Type B pancreatic cell (in vitro differentiated cells): ENCODE data around the gene MAPRE2. TPM values are rescaled to one million over a fixed set of nuclear protein-coding genes. Genes with fewer than 3 reads are reported as not detected.

ENCODE experiments used
- DNase-seq: peaks from one replicate; pipeline ENCODE4 v3.0.0; 2021; ENCODE audit warnings: mixed read lengths; ENCODE audit not compliant: unreplicated experiment; ENCODE audit errors: extremely low spot score
- H3K27ac Mint-ChIP-seq: 2 replicates; pipeline ENCODE4 v1.8.0; 2021; ENCODE audit warnings: mild to moderate bottlenecking, mixed read lengths
- H3K27me3 Mint-ChIP-seq: 2 replicates; pipeline ENCODE4 v1.8.0; 2021; ENCODE audit warnings: mixed read lengths
- H3K36me3 Mint-ChIP-seq: 2 replicates; pipeline ENCODE4 v1.8.0; 2021; ENCODE audit warnings: mixed read lengths
- H3K4me1 Mint-ChIP-seq: one replicate; pipeline ENCODE4 v1.8.0; 2021; ENCODE audit warnings: mixed read lengths; ENCODE audit not compliant: unreplicated experiment
- H3K4me3 Mint-ChIP-seq: 2 replicates; pipeline ENCODE4 v1.8.0; 2021; ENCODE audit warnings: mild to moderate bottlenecking, mixed read lengths
- H3K9me3 Mint-ChIP-seq: 2 replicates; pipeline ENCODE4 v1.8.0; 2021; ENCODE audit warnings: mixed read lengths
- CTCF ChIP-seq: fragments of 200-600 bp; sonication (generic); conservative IDR thresholded peaks from 2 replicates; pipeline ENCODE4 v1.5.0; 2021; ENCODE audit warnings: antibody characterized with exemption, mild to moderate bottlenecking
- total RNA-seq: library from RNA; stranded (reverse); gene quantifications from 2 replicates; pipeline ENCODE4 v1.2.1, GENCODE V29; 2021; ENCODE audit warnings: low replicate concordance

The MAPRE2 gene
- total RNA-seq, 1 donor from 2014 or later, result 28.0 TPM

- no peaks in the 10 kb centered on the region for H3K9me3 Mint-ChIP-seq
- TF ChIP-seq CTCF, result no peak
- H3K27me3 Mint-ChIP-seq, result no peaks in the 10 kb centered on the region
- no peak overlapping the region for H3K27ac Mint-ChIP-seq
- peaks cover 4% of the 10 kb centered on the region for H3K36me3 Mint-ChIP-seq
- H3K4me1 Mint-ChIP-seq, result no peaks in the 10 kb centered on the region
- DNase-seq, result no peak
- no peak overlapping the region for H3K4me3 Mint-ChIP-seq
Measured at GRCh38 chr18:35089891-35090550, 48.8 kb downstream of the MAPRE2 start.

- no peak overlapping the region for H3K4me3 Mint-ChIP-seq
- TF ChIP-seq CTCF, result no peak
- DNase-seq, result no peak
- peaks cover 4% of the 10 kb centered on the region for H3K36me3 Mint-ChIP-seq
- no peaks in the 10 kb centered on the region for H3K4me1 Mint-ChIP-seq
- H3K27ac Mint-ChIP-seq, result no peak overlapping the region
- no peaks in the 10 kb centered on the region for H3K27me3 Mint-ChIP-seq
- H3K9me3 Mint-ChIP-seq, result no peaks in the 10 kb centered on the region
Measured at GRCh38 chr18:35091841-35092240, 50.6 kb downstream of the MAPRE2 start.

GRCh38 chr18:35095983-35096676, 54.9 kb downstream of the MAPRE2 start:
- H3K27ac Mint-ChIP-seq, result no peak overlapping the region
- H3K27me3 Mint-ChIP-seq, result no peaks in the 10 kb centered on the region
- H3K4me1 Mint-ChIP-seq, result no peaks in the 10 kb centered on the region
- H3K36me3 Mint-ChIP-seq, result no peaks in the 10 kb centered on the region
- no peak for DNase-seq
- no peaks in the 10 kb centered on the region for H3K9me3 Mint-ChIP-seq
- H3K4me3 Mint-ChIP-seq, result no peak overlapping the region
- TF ChIP-seq CTCF, result no peak

GRCh38 chr18:35096677-35097011, 55.4 kb downstream of the MAPRE2 start:
- no peak overlapping the region for H3K4me3 Mint-ChIP-seq
- peaks cover 3% of the 10 kb centered on the region for H3K36me3 Mint-ChIP-seq
- DNase-seq, result no peak
- no peak overlapping the region for H3K27ac Mint-ChIP-seq
- TF ChIP-seq CTCF, result no peak
- no peaks in the 10 kb centered on the region for H3K4me1 Mint-ChIP-seq
- H3K27me3 Mint-ChIP-seq, result no peaks in the 10 kb centered on the region
- no peaks in the 10 kb centered on the region for H3K9me3 Mint-ChIP-seq

- Mint-ChIP-seq H3K4me3 (no peak overlapping the region), H3K27ac (no peak overlapping the region), H3K4me1 (no peaks in the 10 kb centered on the region), H3K9me3 (no peaks in the 10 kb centered on the region), H3K27me3 (no peaks in the 10 kb centered on the region), H3K36me3 (peaks cover 9% of the 10 kb centered on the region)
- no peak for DNase-seq
- no peak for TF ChIP-seq CTCF
Measured at GRCh38 chr18:35097195-35097594, 56.0 kb downstream of the MAPRE2 start.
